Left ventricle myocardium superior (tissue), 1 donor: ENCODE data around the gene RNASE1. TPM values are rescaled to one million over a fixed set of nuclear protein-coding genes. Genes with fewer than 3 reads are reported as not detected.

Experiments used
- ATAC-seq: fragments of 200-7000 bp; cut with Tn5 transposase; one replicate; pipeline ENCODE4 v1.9.1; 2020; ENCODE audit warnings: mild to moderate bottlenecking, moderate library complexity
- DNase-seq: peaks from one replicate; pipeline ENCODE4 v3.0.0-alpha.2; 2020
- intact Hi-C: fragments of 100-400 bp; cut with micrococcal nuclease; formaldehyde crosslinking; loops from one replicate; pipeline ENCODE4 v1.11.0; 2022
- total RNA-seq: library from RNA; stranded (reverse); fragmentation: NEBNext Ultra II Directional; extraction: Animal tissue kit (Norgen Biotek cat#: 25700); gene quantifications from one replicate; pipeline ENCODE4 v1.2.1, GENCODE V29; 2021
- donor health status: DM: no; HTN: yes; CAD: no; lungs with severe emphysema.

RNASE1 gene
- total RNA-seq, 1 donor from 2014 or later: 283 TPM

DNA sequence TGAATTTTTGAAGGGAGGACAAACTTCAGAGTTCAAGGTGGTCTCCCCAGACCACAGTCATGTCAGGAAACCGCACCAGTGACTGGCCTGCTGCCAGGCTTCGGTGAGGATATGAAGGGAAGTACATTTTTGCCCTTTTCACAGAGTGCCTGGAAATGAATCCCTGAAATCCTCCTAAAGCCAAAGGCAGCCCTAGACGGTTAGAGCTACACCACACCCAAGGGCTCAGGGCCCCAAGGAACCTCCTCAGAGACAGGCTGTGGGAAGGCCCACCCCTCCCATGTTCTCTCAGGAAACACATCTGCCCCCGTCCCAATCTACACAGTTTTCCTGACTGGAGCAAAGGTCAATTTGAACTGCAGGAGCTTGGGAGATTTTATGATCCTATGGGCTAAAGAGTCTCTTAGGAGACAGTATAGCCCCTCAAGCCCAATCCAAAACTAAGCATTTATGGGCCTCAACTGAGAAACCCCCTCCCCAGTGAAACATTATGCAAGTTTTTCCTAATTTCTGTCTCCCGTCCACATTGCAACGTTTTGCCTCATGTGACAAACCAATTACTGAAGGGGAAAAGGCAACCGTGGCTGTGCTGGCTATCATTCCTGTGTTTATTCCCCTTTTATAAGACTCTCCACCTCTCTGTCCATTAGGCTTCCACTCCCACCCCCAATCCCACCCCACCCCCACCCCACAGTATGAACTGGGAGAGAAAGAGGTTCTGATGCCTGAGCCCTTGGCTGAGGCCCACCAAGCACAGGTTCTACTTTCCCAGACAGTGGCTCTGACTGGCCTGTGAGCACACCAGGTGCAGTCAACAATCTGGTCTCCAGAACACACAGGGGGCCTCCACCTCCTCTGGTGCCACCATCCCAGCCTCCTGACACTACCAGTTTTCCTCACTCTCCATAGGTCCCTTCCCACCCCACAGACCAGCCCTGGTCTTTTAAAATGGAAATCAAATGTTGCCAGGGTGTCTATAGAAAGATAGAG, 9.6 kb upstream of the RNASE1 start:
- peak; percentile 56 for DNase-seq
- intact Hi-C loops: no loop called here
- ATAC-seq: peak; percentile 51

DNA sequence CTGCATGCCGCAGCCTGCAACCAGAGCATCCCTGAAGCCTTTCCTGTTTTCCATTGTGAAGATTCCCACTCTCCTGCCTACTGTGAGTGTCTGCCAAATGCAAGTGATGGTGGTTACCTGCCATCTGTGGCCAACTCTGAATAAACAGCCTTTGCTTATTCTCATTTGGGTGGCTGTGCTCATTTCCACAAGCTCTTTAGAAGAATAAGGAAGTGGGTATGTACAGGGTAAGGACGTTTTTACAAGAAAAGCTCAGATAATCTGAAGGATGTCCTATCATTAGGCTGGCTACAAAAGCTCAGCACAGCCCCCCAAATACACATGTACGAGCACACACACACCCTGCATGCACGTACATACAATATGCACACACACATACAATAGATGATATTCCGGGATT, 7.3 kb upstream of the RNASE1 start:
- intact Hi-C loops: no loop called here
- DNase-seq: no peak
- no peak for ATAC-seq

DNA sequence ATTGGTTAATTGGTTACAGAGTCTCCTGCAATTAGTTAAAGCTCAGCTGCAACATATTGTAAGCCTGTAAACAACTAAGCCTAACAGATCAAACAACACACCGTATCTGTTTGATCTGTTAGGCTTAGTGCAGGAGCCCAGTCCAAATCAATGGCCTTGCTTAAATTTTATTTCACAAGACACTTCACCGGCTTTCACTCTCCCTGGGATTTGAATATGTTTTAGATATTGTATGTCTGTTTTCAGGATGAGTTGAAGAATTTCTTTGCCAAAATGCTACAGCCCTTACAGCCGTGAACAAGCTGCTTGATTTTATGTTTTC, 5.5 kb upstream of the RNASE1 start:
- ATAC-seq (no peak), DNase-seq (no peak)
- intact Hi-C loops: no loop called here

DNA sequence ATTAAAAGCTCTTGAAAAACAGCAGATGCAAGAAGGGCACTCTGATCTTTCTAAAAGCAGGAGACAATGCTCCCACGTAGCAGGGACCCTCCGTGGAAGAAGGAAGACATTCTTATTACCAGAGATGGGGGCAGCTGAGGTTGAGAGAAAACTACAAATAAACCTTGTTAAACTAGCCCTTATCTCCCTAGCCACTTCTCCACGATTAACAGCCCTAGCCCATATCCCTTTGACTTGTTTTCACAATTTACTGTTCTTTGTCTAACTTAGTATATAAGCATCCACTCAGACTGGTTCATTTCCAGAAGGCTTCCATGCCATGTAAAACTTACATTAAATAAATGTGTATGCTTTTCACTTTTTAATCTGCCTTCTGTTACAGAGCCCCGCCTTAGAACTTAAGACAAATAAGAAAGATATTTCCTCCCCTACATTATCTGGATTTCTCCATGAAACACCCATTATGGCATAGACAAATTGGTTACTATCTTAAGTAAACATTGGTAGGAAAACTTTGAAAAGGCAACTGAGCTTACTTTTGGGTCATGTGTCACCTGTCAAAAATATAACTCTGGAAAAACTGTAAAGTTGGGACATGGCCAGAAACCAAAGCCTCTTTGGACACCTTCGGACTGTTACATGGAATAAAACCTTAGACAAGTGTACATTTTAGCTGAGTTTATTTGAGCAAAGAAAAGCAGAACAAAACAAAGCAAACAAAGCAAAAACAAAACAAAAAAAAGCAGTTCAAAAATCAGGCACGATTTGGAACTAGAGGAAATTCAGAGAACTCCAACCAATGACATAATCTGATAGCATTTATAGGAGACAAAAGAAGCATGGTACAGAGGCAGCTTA, 4.9 kb upstream of the RNASE1 start:
- intact Hi-C loops: no loop called here
- DNase-seq (no peak), ATAC-seq (no peak)

DNA sequence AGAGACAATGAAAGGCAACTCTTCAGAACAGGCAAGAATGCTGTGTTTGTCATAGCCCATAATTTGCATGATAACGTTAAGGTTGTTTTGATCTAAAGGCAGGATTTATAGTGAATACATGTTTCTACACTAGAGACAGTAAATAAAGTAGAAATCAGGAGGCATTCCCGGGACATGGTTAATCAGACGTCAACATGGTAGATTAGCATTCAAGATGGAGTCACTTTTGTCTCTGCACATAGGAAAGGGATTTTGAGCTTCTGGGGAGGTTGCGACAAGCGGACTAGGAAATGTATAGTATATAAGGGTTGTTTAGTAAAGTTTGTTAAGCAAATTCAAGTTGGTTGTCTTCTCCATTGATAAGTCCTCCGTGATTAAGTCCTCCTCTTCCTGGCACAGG, 2.8 kb upstream of the RNASE1 start:
- intact Hi-C loops: no loop called here
- ATAC-seq (no peak), DNase-seq (no peak)

DNA sequence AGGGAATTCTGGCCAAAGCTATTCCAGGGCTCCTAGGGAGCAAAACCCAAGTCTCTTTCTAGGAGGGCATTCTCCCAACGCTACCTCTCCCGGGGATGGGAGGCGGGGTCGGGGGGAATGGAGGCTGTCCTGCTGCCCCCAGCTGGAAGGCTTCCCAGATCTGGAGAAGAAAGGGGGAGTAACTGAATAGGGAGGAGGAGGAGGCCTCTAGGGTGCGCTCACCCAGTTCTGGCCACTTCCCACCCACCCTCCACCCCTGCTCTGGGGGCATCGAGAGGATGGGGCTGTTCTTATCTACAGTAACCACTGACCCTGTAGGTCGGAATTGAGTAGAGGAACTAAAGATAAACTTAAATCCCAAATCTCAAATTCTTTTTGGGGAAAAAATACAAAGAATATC, 579 bp upstream of the RNASE1 start:
- intact Hi-C loops: no loop called here
- peak; percentile 36 for DNase-seq
- peak; percentile 5 for ATAC-seq

DNA sequence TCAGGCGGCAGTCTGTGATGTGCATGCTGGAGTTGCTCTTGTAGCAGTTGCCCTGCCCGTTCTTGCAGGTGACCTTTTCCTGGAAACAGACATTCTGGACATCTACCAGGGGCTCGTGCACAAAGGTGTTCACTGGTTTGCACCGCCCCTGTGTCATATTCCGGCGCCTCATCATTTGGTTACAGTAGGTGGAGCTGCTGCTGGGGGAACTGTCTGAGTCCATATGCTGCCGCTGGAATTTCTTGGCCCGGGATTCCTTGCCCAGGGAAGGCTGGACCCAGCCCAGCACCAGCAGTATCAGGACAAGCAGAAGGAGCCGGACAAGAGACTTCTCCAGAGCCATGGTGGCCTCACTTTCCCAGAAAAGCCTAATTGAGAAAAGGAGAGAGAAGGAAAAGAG, 918 bp downstream of the RNASE1 start:
- intact Hi-C loops: no loop called here
- peak; percentile 57 for ATAC-seq
- peak; percentile 63 for DNase-seq

DNA sequence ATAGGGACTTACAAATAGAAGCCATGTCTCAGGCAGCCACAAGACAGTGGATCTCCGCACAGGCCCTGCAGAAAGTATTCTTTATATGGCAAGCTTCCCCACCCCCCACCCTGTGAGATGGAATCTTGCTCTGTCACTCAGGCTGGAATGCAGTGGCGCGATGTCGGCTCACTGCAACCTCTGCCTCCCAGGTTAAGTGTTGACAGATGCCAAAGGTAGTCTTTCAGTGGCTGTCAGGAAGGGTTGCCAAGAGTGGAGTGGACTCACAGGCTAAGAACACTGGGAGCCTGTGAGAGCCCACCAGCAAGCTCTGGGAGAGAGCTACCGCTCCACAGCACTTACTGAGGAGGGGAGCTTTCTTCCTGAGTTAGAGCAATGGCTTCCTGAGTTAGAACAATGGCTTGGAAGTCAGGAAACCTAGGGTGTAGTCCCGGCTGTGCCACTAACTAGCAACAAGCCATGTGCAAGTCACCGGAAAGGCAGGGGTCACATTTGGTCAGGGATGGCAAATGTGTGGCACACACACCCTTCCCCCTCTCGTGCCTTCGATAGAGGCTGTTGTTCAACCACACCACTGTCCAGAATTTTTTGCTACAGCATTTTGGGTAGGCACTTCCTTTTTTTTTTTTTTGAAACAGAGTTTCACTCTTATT, 2.6 kb downstream of the RNASE1 start:
- intact Hi-C loops: no loop called here
- DNase-seq (peak; percentile 59), ATAC-seq (peak; percentile 66)

DNA sequence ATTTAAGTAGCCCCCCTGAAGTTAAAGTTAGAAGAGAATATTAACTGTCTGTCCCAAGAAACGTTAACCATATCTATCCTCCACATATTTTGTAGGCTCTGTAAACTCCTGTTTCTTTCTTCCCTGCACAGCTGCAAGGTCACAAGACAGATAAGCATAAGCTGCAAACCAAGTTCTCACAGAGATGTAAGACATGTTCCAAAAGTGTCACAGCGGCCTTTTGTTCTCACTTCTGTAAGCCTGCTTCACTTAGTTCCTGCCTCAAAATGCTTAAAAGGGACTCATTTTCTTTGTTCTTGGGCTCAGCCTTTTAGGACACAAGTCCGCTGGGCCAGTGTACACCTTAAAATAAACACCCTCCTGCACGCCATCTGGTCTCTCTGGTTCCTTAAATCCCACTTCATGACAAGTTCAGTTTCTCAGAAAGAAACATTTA, 3.2 kb downstream of the RNASE1 start:
- ATAC-seq (peak; percentile 18), DNase-seq (no peak)
- intact Hi-C loops: no loop called here

DNA sequence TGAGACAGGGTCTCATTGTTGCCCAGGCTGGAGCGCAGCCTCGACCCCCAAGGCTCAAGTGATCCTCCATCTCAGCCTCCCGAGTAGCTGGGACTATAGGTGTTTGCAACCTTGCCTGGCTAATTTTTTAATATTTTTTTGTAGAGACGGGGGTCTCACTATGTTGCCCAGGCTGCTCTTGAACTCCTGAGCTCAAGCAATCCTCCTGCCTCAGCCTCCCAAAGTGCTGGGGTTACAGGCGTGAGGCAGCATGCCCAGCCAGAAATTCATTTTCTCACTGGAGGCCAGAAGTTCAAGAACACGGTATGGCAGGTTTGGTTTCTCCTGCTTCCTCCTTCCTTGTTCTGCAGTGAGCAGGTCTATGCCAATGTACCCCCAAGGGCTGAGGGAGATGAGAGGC, 3.7 kb downstream of the RNASE1 start:
- intact Hi-C loops: no loop called here

DNA sequence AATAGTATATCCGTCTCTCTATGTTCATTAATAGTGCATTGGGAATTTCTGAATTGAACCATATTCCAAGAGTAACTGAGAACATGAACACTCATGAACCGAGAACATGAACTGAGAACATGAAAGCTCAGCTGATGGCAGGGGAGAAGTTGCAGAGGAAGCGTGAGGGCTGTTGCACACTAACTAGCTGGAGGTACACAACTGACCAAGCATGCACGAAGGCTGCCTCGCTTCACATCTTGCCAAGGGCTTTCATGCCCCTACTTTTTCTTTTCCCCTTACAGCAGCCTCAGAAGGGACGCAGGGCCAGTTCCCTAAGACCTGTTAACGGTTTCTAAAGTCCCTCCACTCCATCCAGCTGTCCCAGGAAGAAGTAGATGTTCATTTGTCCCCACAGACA, 4.3 kb downstream of the RNASE1 start:
- DNase-seq: no peak

More for the DNA sequence above, 3.7 kb downstream of the RNASE1 start:
- no peak for ATAC-seq
- DNase-seq: no peak

DNA sequence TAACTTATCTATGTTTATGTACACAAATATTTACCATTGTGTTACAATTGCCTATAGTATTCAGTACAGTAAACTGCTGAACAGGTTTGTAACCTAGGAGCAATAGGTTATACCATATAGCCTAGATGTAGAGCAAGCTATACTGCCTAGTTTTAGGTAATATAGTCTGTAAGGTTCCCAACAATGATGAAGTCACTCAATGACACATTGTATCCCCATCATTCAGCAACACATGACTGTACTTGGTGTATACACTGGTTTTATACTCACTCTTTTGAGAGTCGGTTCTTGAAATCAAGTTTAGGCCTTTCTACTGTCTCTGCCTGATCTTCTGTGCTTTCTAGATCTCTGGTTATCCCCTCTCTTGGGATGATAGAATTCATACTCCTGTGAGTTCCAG, 5.5 kb downstream of the RNASE1 start:
- ATAC-seq (no peak), DNase-seq (no peak)
- intact Hi-C loops: no loop called here

More for the DNA sequence above, 4.3 kb downstream of the RNASE1 start:
- intact Hi-C loops: no loop called here
- no peak for ATAC-seq

DNA sequence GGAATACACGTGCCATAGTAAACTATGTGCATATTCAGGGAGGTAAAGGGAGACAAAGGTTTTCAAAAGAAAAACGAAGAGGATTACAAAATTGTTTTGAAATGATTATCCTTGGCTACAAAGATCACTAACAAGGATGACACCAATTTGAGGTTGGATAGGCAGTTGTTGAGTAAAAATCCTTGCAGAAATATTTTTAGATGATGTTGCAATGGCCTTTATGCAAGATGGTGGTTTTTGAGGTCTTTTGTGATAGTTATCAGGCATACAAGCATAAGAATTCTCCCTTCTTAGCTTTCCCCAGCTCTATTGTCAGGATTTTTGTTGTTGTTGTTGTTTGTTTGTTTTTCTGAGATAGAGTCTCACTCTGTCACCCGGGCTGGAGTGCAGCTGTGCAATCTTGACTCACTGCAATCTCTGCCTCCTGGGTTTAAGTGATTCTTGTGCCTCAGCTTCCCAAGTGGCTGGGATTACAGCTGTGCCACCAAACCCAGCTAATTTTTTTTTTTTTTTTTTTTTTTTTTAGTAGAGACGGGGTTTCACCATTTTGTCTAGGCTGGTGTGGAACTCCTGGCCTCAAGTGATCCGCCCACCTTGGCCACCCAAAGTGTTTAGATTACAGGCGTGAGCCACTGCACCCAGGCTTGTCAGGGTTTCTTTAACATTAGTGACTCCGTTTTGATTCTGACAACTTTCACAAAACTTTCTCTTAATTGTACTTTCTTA, 7.8 kb downstream of the RNASE1 start:
- ATAC-seq: no peak
- intact Hi-C loops: no loop called here
- no peak for DNase-seq

DNA sequence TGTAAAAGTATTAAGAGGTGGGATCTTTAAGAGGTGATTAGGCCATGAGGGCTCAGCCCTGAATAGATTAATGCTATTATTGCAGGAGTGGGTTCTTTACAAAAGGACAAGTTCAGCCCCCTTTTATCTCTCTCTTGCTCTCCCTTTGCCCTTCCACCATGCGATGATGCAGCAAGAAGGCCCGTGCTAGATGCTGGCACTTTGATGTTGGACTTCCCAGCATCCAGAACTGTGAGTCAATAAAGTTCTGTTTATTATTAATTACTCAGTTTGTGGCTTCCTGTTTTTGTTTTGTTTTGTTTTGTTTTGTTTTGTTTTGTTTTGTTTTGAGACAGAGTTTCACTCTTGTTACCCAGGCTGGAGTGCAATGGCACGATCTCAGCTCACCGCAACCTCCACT, 10.1 kb downstream of the RNASE1 start:
- intact Hi-C loops: no loop called here
- ATAC-seq (no peak), DNase-seq (no peak)

DNA sequence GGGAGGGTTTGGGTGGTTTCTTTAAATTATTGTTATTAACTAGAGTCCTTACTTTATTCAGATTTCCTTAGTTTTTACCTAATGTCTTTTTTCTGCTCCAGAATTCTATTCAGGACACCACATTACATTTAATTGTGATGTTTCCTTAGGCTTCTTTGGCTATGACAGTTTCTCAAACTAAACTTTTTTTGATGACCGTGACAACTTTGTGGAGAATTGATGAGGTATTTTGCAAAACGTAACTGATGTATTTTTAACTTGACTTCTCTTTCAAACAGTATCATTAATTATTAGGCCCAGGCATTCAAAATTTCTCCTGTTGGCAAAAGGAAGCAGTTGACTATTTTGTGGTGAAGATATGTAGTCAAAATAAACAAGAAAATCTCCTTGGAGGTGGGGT, 11.0 kb downstream of the RNASE1 start:
- no peak for DNase-seq
- intact Hi-C loops: no loop called here
- ATAC-seq: no peak

DNA sequence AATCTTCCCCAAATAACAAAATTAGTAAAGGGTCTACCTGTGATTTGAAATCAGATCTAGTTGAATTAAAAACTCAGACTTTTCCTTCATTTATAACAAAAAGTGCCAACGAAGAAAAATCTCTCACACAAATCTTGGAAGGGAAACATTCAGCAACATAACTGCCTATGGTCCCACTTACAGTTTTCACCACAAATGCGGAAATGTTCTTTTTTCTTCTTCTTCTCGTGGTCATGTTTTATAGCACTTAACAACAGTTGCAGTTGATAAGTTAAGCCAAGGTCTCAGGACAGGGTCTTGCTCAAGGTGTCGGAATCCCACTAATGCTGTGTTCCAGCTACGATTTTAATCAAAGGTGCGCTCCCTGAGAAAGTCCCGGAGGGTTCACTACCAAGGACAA, 11.5 kb downstream of the RNASE1 start:
- DNase-seq (no peak), ATAC-seq (no peak)
- intact Hi-C loops: no loop called here

DNA sequence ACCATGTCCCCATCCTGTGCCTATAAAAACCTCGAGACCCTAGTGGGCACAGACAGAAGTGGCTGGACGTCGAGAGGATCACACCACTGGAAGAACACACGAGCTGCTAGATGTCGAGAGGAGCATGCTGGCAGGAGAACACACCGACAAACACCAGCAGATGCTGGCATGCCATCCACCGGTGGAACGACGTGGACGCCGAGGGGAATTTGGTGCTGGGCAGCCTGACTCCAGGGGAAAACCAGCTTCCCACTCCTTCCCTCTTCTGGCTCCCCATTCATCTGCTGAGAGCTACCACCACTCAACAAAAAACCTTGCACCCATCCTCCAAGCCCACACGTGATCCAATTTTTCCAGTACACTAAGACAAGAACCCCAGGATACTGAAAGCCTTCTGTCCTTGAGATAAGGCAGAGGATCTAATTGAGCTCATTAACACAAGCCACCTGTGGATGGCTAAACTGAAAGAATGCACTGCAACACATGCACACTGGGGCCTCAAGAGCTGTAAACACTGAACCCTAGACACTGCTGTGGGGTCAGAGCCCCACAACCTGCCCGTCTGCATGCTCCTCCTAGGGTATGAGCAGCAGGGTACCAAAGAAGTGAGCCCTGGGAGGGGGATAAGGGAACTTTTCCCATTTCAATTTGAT, 12.1 kb downstream of the RNASE1 start:
- ATAC-seq: no peak
- DNase-seq: no peak
- intact Hi-C loops: no loop called here

DNA sequence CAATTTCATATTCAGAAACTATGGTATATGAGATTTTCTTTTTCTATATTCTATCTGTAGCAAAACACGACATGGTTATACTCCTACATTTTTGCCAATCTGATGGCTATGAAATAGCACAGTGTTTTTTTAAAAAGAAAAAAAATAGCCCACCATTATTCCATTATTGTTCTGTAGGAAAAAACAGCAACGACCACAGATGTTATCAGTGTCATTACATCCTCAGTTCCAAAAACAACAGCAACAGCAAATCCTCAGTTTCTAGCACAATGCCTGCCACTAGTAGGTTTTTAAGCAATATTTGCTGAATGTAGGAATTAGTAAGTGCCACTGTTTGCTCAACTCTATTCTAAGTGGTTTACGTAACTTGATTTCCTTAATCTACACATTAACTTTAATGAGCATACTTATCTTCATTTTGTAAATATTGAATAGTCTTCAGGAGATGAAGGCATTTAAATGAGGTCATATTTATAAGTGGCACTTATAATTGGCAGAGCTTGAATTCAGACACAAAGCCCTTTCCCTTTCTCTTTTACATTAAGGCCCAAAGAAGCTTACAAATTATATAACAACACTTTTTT, 13.3 kb downstream of the RNASE1 start:
- intact Hi-C loops: no loop called here
- DNase-seq (no peak), ATAC-seq (no peak)
